GM11168 (cell line): ENCODE measurements around the gene BBS4.

Experiments used
- in situ Hi-C: fragments of 300-500 bp; cut with MboI; formaldehyde crosslinking; loops from one replicate; pipeline ENCODE4 v1.12.0; 2022; ENCODE audit warnings: low sequenced_read_pairs; ENCODE audit not compliant: unreplicated experiment

Gene BBS4

GRCh38 chr15:72786676-72787345 is 100.8 kb downstream of the BBS4 start:
- in situ Hi-C loops, result no loop called here

- in situ Hi-C loops, result no loop called here
Measured at GRCh38 chr15:72787526-72787925, 101.5 kb downstream of the BBS4 start.
